GM19035 (cell line): ENCODE measurements around the gene PCNX2.

Experiments used
- ATAC-seq: cut with Tn5 transposase; IDR thresholded peaks from one replicate; pipeline ENCODE4 v1.9.1; 2021; ENCODE audit not compliant: unreplicated experiment

PCNX2 gene

DNA sequence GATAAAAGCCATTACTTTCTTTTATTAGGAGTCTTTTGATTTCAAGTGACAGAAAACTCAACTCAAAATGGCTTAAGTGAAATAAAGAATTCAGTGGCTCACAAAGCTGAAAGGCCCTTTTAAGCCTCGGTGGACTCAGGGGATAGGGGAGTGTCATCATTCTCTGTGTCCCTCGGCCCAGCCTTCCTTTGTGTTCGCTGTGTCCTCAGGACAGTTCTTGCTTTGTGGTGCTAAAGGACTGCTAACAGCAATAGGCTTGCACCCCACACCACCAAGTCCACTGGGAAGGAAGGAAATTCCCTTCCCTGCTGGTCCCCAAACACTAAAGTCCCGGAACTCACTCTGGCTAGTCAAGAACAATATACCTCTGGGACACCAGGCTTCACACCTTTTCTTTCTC is 216.0 kb downstream of the PCNX2 start:
- no peak for ATAC-seq

DNA sequence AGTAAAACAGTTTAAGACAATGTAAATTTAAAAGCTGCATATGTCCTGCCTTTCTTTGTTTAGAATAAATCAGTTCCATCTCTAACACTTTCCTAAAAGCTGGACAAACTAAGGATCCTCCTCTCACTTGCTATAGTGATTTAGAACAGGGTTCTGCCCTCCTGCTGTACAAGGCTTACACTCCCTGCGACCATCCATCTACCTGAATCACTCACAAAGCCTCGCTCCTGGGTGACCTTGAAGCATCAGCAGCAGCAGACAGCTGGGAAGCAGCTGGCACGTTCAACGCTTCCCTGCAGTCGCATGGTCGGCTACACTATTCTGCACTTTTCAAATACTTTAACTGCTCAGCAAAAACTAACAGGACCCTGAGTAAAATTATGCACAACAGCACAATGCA is 217.1 kb downstream of the PCNX2 start:
- ATAC-seq, result no peak

DNA sequence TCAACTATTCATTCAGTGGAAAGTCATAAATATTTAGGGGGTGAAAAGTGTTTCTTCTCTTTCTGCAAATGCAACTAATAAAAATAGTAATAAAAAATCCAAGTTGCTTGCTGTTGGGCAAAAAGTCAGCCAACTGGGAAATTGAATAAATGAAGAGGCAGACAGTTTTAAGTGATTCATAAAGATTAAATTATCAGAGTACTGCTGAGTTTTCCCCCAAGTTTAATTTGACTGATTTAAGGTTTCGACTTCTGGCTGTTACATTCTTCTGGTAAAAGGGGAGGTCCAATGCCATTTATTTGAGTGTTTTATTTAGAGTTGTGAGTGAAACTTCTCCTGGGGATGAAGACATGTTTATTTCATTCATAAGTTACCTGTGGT is 219.6 kb downstream of the PCNX2 start:
- ATAC-seq, result no peak

- ATAC-seq, result no peak
Measured at GRCh38 chr1:233066087-233066486, 229.4 kb downstream of the PCNX2 start.

- ATAC-seq, result no peak
Measured at GRCh38 chr1:233065685-233066084, 229.8 kb downstream of the PCNX2 start.

DNA sequence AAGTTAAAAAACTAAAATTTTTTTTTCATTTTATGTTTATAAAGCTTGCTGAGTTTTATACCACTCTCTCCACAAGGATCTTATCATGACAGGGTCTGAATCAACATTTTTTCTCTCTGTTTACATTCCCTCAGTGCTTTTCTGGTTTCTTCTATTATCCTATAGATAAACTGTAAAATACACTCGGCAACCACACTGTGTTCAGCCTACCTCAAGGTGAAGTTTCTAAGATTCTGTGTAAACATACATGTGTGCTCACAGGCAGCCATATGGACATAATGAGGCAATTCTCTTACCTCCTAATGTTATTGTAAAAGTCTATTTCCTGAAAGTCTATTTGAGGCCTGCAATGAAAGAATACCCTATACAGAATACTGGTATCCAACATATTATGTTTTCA is 230.5 kb downstream of the PCNX2 start:
- no peak for ATAC-seq

GRCh38 chr1:233063462-233063861 is 232.1 kb downstream of the PCNX2 start:
- ATAC-seq, result no peak

- ATAC-seq, result no peak
Measured at GRCh38 chr1:233061265-233061664, 234.3 kb downstream of the PCNX2 start.

- no peak for ATAC-seq
Measured at GRCh38 chr1:233060461-233060994, 235.0 kb downstream of the PCNX2 start.

DNA sequence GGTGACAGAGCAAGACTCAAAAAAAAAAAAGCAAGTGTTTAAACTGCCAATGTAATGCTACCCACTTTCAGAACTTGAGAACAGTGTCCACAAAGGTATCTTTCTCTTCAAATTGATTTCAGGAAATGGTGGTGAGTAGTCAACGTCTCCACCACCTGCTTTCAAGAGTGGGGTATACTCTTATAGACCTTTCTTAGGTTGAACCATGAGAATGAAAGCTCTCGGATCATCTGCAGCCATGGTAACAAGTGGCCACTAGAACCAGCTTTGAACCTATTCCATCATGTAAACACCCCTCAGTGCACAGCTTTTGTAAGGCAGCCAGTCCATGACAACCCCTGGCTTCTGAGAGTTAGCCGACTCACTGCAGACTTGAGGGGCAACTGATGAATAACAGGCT is 237.7 kb downstream of the PCNX2 start:
- no peak for ATAC-seq

DNA sequence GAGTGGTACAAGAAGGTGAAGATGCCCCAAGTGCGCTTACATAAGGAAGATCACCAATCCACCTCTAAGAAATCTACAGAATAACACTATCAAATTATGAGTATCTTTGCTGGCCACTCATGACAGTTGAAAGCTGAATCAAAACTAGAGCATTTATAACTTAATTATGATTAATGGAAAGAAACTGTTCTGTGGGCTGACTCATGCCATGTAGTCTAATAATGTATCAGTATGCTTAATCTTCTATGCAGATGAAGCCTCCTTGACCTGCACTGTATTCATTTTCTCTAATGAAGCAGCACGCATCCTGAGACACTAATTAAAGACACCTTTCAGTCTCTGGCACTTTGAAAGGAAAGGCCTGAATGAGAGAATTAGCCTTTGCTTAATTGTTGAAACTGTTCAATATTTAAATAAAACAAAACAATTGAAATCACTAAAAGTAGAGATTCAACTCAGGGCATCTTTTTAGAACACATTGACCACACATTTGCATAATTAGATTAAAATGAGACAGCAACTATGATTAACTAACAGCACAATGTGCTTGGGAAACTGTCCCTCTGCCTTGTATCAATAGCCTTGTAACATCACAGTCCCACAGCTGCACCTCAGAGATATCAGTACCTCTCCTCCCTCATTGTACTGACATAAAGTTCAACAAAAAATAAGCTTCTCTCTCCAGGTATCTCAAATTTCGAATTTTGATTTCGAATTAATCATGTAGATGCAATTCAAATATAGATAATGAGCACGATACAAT is 239.5 kb downstream of the PCNX2 start:
- no peak for ATAC-seq

- no peak for ATAC-seq
Measured at GRCh38 chr1:233045588-233045987, 249.9 kb downstream of the PCNX2 start.

DNA sequence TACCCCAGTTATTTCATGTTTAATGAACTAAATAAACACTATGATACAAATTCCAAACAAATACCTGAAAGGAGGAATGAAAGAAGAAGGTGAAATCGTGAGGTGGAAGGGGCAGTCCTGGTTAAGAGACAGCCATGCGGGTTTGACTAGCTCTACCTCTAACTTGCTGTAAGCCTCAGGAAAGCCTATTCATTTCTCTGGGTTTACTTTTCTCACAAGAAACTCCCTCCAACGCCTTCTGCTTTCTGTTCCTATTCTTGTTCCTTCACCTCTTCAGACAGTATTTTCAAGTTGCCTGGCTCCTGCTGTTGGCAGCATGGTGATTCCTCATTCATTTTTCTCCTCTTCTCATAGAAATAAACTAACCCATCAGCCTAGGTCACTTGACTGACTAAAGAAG is 252.7 kb downstream of the PCNX2 start:
- ATAC-seq, result no peak

- ATAC-seq, result no peak
Measured at GRCh38 chr1:233040494-233040893, 255.0 kb downstream of the PCNX2 start.

- no peak for ATAC-seq
Measured at GRCh38 chr1:233038581-233038980, 256.9 kb downstream of the PCNX2 start.

- no peak for ATAC-seq
Measured at GRCh38 chr1:233037843-233038242, 257.7 kb downstream of the PCNX2 start.

DNA sequence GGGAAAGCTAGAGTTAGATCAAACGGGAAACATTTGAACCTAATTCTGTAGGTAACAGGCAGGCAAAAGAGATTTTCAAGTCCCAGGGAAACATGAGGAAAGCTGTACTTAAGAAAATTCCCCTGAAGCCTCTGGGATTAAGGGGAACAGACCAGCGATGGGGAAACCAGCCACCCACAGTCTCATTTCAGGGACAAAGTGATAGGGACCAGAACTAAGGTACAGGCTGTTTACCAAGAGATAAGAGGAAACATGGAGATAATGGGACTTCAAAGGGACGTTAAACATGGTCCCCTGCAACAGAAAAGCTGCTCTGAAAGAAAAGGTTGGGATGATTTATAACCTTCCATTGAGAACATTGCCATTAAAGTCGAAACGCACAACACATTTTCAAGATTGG is 260.7 kb downstream of the PCNX2 start:
- ATAC-seq, result no peak

DNA sequence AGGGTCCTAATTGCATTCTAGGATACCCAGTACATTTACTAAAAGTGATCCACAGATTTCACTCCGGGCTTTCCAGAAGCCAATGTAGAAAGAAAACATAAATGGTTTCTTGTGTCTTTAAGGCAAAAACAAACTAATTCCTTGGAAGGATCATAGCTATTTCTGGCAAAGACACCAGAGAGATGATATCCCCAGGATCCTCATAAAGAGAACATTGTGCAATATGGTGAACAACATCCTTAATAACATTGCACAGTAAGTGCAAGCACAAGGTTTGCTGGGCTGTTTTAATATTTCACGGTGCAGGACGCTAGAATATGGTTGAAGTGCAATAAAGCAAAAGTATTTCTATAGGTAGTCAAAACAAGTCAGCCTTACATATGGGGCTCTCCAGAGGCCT is 262.2 kb downstream of the PCNX2 start:
- no peak for ATAC-seq

DNA sequence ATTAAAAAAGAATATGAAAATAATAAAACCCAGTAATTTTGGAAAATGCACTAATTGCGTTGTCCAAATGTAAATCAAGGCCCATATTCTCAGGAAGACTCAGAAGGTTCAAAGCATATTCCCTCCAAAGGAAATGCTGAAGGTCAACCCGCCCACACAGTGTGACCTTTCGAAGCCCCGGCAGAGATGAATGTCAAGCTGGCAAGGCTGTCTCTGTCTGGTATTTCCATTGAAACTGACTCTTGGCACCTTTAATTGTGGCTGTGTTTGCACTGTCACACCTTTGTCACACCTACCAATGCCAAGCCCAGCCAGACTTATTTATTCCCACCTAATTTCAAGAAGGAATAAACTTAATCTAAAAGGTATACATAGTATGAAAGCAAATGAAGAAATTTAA is 262.6 kb downstream of the PCNX2 start:
- no peak for ATAC-seq

DNA sequence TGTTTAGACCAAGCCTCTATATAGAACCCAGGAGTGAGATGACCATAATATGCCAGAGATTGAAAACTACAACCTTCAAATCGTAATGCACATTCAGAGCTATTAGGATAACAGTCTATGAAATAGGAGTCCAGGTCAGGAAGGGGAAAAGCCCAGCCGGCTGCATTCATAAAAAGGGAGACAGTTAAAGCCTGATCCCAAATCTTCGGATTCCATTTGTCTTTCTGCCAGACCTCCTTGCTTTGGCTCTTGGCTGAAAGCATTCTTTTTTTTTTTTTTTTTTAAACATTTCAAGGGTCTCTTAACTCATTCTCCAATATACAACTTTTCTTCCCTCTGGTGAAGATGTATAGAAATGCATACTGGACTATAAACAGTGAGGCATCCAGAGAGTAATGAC is 264.0 kb downstream of the PCNX2 start:
- ATAC-seq, result no peak

DNA sequence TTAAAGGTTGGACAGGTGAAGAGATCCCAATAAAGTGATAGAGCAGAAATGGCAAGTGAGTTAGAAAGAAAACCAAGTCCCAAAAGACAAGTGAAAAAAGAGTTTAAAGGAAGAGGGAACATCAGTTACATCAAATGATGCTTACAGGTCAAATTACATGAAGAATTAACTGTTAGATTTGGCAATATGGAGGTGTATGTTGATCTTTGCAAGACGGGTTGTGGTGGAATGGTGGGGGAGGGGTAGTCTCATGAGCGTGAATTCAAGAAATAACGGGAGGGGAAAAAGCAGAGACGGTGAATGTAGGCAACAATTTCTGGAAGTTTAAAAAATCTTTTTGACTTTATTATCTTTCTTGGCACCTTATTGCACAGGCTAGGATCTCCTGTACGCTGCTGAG is 268.5 kb downstream of the PCNX2 start:
- no peak for ATAC-seq

- no peak for ATAC-seq
Measured at GRCh38 chr1:233025567-233025966, 270.0 kb downstream of the PCNX2 start.

DNA sequence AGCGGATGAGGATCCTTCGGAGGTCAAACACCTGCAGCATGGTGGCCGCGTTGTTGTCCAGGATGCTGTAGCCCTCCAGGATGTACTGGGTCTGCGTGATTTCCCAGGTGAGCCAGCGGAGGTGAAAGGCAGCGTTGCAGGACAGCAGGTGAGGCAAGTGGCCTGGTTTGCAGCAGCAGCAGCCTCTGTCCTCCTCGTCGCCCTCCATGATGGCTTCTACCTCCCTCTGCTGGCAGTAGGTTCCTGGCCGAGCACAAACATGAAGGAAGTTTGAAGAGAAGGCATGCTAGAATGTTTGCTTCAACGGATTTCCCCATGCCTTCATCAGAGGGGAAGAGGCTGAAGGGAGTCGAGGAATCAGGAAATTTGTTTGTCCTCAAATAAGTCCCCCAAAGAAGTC is 270.4 kb downstream of the PCNX2 start:
- ATAC-seq, result no peak
